GM12874 (cell line): ENCODE results near the gene FCHSD2.

Source experiments
- TF ChIP-seq, protein P1 (sequence below): IDR thresholded peaks from 2 replicates; pipeline ENCODE4 v1.5.1; 2011; ENCODE audit warnings: low read depth, mild to moderate bottlenecking, control low read depth, low read length, moderate library complexity; ENCODE audit not compliant: insufficient read depth

FCHSD2 gene

GRCh38 chr11:73177380-73177777, 35.3 kb upstream of the FCHSD2 start:
- TF ChIP-seq, protein P1, sequence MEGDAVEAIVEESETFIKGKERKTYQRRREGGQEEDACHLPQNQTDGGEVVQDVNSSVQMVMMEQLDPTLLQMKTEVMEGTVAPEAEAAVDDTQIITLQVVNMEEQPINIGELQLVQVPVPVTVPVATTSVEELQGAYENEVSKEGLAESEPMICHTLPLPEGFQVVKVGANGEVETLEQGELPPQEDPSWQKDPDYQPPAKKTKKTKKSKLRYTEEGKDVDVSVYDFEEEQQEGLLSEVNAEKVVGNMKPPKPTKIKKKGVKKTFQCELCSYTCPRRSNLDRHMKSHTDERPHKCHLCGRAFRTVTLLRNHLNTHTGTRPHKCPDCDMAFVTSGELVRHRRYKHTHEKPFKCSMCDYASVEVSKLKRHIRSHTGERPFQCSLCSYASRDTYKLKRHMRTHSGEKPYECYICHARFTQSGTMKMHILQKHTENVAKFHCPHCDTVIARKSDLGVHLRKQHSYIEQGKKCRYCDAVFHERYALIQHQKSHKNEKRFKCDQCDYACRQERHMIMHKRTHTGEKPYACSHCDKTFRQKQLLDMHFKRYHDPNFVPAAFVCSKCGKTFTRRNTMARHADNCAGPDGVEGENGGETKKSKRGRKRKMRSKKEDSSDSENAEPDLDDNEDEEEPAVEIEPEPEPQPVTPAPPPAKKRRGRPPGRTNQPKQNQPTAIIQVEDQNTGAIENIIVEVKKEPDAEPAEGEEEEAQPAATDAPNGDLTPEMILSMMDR: no peak

GRCh38 chr11:73176874-73177155, 34.7 kb upstream of the FCHSD2 start:
- TF ChIP-seq, protein P1: no peak

DNA sequence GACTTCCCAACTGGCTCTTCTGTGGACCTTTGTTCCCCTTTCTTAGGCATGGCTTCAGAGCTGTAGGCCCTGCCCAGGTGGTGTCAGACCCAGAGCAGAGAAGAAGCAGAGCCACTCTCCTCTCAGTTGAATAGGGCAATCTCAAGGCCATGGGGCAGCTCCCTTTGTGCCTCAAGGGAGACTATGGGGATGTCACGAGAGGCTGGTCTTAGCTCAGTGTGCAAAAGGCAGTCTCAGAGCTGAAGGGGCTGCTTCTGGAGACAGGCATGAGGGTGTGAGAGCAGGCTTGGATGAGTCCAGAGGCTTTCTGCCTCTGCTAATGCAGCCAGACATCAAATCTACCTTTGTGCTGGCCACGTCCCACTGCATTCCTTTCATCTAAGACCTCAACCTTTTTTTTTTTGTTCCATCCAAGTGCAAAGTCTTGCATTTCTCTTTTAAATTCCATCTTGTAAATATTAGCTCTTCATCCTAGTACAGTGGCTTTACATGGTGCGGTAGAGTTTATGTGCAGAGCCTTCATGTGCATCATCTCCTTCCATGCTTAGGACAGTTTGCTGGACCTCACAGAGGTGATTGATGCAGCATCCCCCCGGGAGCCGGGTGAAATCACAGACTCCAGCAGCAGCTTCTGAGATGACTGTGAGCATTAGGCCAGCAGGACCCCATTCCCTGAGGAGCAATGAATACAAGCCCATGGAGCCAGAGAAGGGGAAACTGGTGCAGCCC, 34.2 kb upstream of the FCHSD2 start:
- TF ChIP-seq, protein P1: no peak

DNA sequence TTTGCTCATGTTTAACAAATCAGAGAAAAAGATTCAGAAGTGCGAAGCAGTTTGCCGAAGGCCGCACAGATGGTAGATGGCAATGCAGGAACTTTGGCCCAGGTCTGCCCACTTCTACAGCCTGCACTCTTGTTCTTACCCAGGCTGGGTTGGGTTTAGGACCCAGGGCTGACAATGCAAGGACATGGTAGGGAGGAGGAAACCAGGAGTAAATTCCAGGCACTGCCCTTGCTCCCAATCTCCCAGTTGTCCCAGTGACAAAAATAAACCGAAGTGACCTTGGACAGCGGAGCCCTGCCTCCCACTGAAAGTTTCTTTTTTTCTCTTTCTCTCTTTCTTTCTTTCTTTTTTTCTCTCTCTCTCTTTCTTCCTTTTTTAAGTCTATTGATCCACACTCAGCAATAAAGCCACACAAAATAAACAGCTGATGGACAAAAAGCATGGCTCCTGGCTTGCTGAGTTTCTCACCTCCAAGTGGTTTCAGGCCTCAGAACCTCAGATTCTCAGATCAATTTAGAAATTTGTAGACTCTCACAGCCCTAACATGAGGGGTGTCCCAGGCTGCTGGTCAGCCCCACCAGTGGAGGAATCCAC, 33.5 kb upstream of the FCHSD2 start:
- TF ChIP-seq, protein P1: no peak

- TF ChIP-seq, protein P1: no peak
Measured at GRCh38 chr11:73174495-73174791, 32.3 kb upstream of the FCHSD2 start.

DNA sequence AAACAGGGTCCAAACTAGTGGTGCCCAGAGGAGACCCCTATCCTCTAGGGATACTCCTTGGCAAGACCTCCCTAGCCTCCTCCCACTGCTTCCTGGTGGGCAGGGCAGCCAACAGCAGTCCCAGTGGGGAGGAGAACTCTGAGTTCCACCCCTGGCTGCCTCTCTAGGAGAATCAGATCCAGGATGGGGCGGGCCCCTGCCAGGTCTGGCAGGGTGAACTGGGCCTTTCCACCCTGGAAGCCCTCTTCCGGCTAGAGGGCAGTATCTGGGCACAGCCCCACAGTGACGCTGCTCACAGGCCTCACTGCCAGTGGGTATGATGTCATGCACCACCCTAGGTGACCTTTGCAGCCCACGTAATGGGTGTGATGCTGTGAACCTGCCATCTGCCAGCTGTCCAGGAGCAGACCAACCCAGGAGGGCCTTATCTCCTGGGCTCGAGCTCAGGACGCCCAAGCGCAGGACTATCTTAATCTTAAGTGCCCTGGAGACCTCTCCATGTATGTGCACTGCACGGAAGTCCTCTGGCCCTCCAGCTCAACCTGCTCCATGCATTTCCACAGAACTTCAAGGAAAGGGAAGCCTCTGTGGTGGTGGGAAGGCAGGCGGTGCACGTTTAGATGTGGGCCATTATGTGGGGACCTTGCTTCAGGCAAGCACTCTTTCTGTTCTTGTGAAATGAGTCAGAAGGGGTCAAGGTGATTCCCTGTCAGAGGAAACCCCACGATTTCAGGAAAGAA, 31.8 kb upstream of the FCHSD2 start:
- TF ChIP-seq, protein P1: no peak

GRCh38 chr11:73172992-73173656, 31.0 kb upstream of the FCHSD2 start:
- TF ChIP-seq, protein P1: no peak
